HG03520 (cell line): ENCODE data around the gene PRSS33.
A peak's percentile ranks its signal among the peaks of the same experiment; 100 is the strongest.

Experiments used
- ATAC-seq: cut with Tn5 transposase; IDR thresholded peaks from one replicate; pipeline ENCODE4 v1.9.1; 2021; ENCODE audit warnings: mild to moderate bottlenecking, moderate library complexity; ENCODE audit not compliant: unreplicated experiment

The PRSS33 gene

DNA sequence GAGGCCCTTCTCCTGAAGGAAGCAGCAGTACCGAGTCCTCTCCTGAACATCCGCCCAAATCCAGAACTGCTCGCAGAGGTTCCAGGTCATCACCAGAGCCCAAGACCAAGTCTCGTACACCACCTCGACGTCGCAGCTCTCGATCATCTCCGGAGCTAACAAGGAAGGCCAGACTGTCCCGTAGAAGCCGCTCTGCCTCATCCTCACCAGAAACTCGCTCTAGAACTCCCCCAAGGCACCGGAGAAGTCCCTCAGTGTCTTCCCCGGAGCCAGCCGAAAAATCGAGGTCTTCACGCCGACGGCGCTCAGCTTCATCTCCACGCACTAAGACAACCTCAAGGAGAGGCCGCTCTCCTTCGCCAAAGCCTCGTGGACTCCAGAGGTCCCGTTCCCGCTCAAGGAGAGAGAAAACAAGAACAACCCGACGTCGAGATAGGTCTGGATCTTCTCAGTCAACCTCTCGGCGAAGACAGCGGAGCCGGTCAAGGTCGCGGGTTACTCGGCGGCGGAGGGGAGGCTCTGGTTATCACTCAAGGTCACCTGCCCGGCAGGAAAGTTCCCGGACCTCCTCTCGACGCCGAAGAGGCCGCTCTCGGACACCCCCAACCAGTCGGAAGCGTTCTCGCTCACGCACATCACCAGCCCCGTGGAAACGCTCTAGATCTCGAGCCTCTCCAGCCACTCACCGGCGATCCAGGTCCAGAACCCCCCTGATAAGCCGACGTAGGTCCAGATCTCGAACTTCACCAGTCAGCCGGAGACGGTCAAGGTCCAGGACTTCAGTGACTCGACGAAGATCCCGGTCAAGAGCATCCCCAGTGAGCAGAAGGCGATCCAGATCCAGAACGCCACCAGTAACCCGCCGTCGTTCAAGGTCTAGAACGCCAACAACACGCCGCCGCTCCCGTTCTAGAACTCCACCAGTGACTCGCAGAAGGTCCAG is 21.6 kb downstream of the PRSS33 start:
- ATAC-seq: no peak

DNA sequence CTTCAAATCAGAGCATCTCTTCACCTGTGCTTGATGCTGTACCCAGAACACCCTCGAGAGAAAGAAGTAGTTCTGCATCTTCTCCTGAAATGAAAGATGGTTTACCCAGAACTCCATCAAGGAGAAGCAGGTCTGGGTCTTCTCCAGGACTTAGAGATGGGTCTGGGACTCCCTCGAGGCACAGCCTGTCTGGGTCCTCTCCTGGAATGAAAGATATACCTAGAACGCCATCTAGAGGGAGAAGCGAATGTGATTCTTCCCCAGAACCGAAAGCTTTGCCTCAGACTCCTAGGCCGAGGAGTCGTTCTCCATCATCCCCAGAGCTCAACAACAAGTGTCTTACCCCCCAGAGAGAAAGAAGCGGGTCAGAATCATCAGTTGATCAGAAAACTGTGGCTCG is 22.6 kb downstream of the PRSS33 start:
- ATAC-seq: no peak

DNA sequence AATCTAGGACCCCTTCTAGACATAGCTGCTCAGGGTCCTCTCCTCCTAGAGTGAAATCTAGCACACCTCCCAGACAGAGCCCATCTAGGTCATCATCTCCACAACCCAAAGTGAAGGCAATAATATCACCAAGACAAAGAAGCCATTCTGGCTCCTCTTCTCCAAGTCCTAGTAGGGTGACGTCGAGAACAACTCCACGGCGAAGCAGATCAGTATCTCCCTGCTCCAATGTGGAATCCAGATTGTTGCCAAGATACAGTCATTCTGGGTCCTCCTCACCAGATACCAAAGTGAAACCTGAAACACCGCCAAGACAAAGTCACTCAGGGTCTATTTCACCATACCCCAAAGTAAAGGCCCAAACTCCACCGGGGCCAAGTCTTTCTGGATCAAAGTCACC is 24.2 kb downstream of the PRSS33 start:
- ATAC-seq: no peak

DNA sequence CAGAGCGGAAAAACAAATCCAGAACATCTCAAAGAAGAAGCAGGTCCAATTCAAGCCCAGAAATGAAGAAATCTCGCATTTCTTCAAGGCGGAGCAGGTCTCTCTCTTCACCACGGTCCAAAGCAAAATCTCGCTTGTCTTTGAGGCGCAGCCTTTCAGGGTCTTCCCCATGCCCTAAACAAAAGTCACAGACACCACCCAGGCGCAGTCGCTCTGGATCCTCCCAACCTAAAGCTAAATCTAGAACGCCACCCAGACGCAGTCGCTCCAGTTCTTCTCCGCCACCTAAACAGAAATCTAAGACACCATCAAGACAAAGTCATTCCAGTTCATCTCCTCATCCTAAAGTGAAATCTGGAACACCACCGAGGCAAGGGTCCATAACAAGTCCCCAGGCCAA is 24.6 kb downstream of the PRSS33 start:
- no peak for ATAC-seq

DNA sequence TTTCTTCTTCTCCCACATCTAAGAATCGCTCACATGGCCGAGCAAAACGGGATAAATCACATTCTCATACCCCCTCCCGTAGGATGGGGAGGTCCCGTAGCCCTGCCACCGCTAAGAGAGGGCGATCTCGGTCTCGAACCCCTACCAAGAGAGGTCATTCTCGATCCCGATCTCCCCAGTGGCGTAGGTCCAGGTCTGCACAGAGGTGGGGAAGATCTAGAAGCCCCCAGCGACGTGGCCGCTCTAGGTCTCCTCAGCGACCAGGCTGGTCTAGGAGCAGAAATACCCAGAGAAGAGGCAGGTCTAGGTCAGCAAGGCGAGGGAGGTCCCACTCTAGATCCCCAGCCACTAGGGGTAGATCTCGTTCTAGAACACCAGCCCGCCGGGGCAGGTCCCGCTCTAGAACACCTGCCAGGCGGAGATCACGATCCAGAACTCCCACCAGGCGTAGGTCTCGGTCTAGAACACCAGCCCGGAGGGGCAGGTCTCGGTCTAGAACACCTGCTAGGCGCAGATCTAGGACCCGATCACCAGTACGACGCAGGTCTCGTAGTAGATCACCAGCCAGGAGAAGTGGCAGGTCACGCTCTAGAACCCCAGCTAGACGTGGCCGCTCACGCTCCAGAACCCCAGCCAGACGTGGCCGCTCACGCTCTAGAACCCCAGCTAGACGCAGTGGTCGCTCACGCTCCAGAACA is 25.3 kb downstream of the PRSS33 start:
- ATAC-seq: no peak

DNA sequence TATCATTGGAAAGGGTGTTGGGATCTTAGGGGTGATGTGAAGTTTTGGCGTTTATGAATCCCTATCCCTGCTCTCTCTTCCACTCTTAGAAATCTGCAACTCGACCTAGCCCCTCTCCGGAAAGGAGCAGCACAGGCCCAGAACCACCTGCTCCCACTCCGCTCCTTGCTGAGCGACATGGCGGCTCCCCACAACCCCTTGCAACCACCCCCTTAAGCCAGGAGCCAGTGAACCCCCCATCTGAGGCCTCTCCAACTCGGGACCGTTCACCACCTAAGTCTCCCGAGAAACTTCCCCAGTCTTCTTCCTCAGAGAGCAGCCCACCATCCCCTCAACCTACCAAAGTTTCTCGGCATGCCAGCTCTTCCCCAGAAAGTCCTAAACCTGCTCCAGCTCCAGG is 25.9 kb downstream of the PRSS33 start:
- ATAC-seq: no peak

DNA sequence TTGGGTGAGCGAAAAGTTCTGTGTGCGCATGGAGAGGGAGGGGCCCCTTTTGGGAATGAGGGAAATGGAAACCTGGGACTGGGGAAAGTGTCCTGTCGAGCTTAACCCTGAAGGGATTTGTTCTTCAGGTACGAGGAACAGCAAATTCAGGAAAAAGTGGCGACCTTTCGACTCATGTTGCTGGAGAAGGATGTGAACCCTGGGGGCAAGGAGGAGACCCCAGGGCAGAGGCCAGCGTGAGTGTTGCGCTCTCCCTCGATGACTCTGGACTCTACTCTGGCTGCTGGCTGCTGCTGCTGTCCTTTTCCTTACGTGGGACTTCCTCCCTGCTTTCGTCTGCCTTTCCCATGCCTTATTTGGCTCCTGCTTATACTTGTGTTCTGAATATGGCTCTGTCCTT is 30.0 kb downstream of the PRSS33 start:
- ATAC-seq: no peak

DNA sequence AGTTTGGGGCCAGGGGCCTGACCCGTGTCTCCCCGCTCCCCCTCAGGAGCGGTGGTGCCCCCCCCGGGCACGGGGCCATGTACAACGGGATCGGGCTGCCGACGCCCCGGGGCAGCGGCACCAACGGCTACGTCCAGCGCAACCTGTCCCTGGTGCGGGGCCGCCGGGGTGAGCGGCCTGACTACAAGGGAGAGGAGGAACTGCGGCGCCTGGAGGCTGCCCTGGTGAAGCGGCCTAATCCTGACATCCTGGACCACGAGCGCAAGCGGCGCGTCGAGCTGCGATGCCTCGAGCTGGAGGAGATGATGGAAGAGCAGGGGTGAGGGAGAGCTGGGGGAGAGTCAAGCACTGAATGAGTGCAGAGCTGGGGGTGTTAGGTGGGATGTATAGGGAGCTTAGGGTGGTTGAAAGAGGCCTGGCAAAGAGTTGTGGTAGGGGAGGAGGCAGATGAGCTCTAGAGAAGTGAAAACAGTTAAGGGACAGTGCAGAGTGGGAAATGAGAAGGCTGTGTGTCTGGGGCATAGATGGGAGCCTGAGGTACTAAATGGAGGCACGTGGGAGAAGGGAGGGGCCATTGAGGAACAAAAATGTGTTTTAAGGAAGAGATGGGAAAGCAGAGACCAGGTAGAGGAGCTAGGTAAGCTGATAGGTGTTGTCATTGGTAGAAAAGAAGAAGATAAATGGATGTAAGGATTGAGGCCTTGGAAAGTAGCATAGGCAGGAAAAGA is 30.9 kb downstream of the PRSS33 start:
- ATAC-seq: no peak

DNA sequence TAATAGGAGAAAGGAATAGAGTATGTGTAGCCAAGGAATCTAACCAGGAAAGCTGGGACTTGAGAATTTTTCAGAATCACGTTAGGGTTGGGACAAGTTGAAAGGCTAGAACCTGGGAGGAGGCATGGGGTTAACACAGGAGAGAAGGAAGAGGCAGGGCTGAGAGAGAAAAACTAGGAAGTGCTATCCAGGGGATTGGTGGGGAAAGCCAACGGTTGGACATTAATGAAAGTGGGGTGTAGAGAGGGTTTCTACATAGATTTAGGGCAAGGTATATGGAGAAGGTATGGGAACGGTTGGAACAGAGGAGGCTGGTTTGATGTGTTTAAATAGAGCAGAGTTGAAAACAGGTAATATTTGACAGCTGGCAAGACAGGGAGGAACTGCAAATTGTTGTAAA is 32.2 kb downstream of the PRSS33 start:
- no peak for ATAC-seq

DNA sequence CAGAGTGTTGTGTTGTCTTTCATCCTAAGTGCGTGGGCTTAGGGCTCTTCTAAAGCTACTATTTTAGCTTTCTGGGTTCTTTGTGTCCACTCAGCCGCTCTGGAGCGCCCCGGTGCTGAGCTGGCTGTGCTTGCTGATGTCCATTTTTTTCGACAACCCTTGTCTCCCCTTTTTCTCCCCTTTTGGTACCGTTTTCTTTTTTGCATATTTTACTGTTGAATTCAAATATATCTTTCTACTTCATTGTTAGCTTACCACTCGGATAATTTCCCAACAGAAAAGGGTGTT is 33.7 kb downstream of the PRSS33 start:
- no peak for ATAC-seq

DNA sequence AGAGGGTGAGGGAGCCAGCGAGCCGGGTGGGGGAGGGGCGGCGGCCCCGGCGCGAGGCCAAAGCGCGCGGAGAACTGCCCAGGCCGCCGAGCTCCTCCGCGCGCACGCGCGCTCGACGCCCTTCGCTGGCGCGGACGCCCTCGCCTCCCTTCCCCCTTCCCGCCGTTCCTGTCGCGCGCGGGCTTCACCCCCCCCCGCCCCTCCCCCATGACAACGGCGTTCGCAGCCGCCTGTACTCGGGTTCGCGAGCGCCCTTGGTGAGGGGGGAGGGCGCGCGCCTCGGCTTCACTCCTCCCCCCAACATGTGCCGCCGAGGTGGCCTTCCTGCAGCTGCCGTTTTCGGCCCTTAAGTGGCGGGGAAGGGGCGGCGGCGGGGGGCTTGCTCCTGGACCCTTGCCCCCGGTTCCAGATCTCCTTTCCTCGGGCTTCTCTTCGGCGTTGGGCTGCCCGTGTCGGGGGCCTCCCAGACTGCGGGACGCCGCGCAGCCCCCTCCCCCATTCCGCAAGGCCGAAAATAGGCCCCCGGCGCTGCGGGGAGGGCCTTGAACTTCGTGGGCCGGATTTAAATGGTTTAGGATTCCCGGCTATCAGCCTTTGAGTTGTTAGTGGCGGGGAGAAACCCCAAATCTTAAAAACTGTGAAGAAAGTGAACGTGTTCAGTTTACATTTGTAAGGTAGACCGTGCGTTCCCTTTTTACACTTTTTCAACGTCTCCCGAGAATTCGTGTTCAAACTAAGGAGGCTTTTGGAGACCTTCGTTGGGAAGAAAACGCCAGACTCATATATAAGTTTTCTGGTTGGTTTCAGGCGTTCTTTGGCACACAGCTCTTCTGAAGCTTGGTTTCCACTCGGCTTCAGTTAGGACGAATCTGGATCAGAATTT is 34.3 kb downstream of the PRSS33 start:
- peak; percentile 33 for ATAC-seq

DNA sequence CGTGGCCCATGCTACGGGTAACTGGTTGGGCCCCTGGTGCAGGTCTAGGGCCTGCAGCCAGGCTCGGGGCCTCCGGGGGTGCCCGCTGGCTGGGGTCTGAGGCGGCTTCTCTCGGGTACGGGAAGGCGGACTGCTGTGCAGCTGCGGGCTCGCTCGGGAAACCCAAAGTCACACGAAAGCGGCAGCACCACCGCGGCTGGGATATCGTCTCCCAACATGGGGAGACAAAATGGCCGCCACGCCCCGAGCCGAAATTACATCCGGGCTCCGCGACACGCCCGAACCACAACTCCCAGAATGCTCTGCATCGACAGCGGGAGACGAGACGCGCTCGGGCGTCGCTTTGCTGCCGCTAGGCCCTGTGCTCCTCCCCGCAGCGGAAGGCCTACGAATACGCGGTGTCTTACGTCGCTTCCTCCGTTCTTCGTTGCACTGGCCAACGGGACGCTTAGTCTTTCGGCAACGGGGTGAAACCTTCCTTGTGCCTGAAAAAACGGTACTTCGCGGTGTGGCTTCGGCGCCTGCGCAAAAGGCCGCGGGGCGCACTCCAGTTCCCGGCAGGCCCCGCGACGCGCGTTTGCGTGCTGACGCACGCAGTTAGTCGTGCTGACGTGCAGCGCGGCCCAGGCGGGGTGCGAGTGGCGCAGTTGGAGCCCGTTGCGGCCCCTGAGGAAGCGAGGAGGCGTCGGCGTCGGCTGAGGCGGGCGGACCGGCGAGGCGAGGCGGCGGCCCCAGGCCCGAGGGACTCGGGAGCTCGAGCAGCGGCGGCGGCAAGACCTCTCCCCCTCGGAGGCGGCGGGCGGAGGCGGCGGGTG is 35.1 kb downstream of the PRSS33 start, which contains the start of gene SRRM2:
Gene SRRM2, plus strand, starts transcription at position 604 of the 815 bp plus-strand sequence. CDS start 3,727 bp downstream, outside the sequence.
- peak; percentile 78 for ATAC-seq

DNA sequence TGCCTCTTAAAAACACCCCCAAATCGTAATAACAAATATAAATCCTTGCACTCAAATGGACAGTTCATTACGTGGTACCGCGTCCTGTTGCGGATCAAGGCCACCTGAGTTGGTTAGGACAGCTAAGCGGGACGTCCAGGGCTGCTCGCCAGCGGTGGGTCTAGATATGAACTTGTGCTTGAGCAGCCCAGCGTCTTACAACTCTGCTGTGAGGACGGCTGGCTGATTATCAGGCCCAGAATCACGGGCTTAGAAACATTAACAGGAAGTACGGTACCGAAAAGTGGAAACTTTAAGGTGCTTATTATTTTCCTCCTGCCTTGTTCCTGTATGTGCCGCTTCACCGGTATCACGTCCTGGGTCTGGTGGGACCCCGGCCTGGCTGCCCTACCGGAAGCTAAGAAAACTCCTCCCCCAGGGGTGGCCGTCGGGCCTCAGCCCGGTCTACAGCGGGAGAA is 35.8 kb downstream of the PRSS33 start:
- ATAC-seq: peak; percentile 27

DNA sequence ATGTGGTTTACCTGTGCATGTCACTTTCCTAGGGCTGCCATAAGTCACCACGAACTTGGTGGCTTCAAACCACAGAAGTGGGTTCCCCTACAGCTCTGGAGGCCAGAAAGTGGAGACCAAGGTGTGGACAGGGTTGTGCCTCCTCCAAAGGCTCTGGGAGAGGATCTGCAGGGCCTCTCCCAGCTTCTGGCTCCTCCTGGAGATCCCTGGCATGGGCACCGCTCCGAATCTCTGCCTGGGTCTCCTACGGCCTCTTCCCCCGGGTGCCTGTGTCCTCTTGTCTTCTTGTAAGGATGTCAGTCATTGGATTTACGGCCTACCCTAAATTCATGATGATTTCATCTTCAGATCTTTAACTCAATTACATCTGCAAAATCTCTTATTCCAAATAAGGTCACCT is 37.4 kb downstream of the PRSS33 start:
- no peak for ATAC-seq

DNA sequence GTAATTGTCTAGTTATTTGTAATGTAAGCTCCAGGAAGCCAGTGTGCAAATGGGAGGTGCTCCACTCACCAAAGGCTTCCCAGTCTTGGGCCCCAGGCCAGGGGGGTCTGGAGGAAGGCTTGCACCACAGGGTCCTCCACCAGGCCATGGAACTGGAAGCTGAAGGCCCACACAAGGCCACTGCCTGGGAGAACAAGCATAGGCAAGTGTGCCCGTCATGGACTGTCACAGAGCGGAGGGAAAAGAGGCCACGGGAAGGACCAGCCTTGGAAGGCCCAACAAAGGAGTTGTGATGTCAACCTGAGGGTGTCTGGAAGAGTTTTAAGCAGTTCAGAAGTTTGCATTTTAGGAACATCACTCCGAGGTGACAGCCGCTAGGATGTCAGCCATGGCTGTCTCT is 37.9 kb downstream of the PRSS33 start:
- ATAC-seq: no peak

DNA sequence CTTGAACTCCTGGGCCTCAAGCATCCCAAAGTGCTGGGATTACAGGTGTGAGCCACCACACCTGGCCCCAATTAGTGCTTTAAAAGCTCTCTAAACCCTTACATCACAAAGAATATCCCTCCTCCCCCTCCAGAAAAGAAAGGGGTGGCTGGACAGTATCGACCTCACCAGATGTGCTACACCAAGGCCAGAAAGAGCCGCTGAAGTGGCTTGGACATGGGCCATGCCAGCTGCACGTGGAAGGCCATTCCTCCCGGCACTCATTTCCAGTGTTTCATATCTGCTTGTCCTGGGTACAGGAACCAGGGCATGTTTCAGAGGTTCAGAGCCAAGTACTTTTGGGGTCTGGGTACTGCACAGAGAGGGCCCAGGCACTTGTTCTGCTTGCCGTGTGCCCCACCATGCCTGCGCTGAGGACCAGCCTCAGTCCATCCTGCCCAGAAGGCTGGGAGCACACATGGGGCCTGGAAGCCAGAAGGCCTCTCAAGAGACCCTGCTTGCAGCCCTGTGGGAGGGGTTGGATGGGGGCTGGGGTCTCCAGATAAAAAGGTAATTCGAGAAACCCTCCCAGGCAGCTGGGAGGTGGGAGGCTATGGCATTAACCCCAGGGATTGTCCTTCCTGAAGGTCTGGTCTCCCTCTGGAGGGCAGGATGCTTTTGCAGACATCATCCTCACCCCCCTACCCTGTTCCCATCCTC is 38.5 kb downstream of the PRSS33 start:
- ATAC-seq: no peak

DNA sequence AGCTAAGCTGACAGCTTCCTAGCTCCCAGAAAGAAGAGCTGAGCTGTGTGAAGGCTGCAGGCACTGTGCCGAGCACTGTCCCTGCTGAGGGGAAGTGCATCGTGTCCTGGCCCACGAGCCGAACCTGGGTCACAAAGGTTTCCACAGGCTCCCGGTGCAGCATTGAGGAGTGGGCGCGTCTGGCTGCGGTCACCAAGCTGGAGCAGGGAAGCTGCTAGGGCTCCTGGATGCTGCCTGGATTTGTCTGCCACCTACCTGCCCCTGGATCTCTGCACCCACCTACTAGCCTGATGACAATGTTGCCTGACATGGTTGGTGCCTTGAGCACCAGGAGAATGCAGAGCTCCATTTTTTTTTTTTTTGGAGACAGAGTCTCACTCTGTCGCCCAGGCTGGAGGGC is 41.4 kb downstream of the PRSS33 start:
- no peak for ATAC-seq

DNA sequence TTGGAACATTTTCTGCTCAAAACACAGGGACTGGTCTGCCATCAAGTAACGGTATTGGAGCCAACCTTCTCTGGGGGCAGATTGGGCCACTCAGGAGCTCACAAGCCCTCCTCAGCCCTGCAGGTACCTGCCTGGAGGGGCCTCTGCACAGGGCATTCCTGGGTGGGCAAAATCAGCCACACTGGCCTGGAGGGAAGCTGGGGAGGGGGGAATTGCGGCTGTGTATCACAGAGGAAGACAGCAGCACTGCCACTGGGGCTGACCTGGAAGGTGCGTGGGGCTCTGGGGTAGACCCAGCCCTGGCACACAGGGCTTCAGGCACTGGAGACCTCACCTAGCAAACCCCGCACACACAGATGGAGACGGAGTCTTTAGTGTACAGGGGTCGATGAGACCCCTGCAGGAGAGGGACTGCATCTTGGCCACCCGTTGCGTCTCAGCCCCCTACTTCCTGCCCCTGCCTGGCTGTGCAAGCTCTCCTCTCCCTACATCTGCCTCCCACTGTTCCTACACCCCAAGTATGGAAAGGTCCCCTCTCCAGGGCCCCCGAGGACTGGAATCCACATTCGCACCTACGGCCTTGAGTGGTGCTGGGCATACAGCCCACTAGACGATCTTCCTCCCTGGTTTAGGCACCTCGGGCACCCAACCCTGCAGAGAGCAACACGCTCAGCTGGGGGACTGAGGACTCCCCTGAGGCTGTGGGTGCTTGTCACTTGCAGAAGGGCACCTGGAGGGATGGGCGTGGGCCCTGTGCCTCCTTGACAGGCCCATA is 42.1 kb downstream of the PRSS33 start:
- ATAC-seq: no peak
